ENCODE data around the gene ZBTB7A.
"Not testable (repeated sequence)": the region's sequence is repeated elsewhere in the genome, so short reads cannot be mapped to it uniquely, and the experiment has no call there.

The ZBTB7A gene

DNA sequence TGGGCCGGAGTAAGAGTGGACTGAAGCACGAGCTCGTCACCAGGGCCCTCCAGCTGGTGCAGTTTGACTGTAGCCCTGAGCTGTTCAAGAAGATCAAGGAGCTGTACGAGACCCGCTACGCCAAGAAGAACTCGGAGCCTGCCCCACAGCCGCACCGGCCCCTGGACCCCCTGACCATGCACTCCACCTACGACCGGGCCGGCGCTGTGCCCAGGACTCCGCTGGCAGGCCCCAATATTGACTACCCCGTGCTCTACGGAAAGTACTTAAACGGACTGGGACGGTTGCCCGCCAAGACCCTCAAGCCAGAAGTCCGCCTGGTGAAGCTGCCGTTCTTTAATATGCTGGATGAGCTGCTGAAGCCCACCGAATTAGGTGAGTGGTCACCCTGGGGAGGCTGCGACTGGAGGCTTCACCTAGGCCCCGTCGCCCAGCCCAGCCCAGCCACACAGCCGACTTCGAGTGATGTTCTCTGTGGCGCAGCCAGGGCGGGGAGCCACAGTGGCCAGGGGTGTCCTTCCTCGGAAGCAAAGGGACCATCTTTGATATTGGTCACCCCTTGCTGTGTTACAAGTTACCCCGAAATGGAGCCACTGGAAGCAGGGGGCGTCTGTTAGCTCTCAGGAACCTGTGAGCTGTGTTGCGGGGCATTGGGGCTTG is 53.6 kb downstream of the ZBTB7A start:
- no peak overlapping the region for H3K4me3 ChIP-seq (ENCODE audit: low read depth, low read length)
- no peak for TF ChIP-seq CTCF (IDR thresholded peaks at IDR 0.05; ENCODE audit: low read depth, low read length, missing control alignments)
- in situ Hi-C loops (cut with HindIII; ENCODE audit: low sequenced_read_pairs): no loop called here
- no peak for DNase-seq (ENCODE audit: low read depth)

DNA sequence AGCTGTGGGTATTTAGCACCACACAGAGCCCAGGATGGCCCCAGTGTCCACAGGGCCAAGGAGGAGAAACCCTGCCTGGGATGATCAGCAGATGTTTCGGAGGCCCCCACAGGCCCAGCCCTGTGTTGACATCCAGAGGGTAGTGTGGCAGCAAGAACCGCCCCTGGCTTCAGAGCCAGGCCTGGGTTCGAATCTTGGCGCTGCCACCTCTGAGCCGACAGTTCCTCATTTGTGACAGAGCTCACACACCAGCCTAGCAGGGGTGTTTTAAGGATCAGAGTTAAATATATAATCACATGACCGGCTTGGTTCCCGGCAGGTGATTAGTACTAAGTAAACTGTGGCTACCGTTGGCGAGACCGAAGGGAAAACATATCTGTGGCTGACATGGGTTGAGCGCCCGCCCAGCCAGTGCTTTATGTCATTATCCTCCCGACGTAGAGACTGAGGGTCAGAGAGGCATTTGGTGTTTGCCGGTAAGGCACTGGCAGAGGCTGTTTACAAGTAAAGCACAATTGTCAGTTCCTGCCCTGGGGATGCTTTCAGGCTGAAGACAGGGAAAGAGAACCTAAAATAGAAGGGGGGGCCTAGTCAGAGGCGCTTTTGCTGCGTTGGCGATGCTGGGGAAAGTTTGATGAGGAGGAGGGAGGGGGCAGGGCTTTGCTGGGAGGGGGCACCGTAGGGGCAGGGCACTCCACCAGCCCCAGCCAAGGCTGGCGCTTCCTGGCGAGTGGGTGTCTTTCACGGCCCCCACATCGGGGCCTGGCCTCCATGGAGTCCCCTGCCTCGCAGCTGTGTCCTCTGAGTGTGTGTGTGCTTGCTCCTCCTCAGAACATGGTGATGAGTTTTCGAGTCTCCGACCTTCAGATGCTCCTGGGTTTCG is 54.4 kb downstream of the ZBTB7A start:
- no peak overlapping the region for H3K4me3 ChIP-seq (ENCODE audit: low read depth, low read length)
- DNase-seq (ENCODE audit: low read depth): no peak
- in situ Hi-C loops (cut with HindIII; ENCODE audit: low sequenced_read_pairs): no loop called here
- TF ChIP-seq CTCF (IDR thresholded peaks at IDR 0.05; ENCODE audit: low read depth, low read length, missing control alignments): no peak

GRCh38 chr19:4011430-4011829 is 55.3 kb downstream of the ZBTB7A start:
- DNase-seq (ENCODE audit: low read depth); in situ Hi-C loops (cut with HindIII; ENCODE audit: low sequenced_read_pairs); H3K4me3 ChIP-seq (ENCODE audit: low read depth, low read length): not testable (repeated sequence)

GRCh38 chr19:4010808-4011110 is 55.9 kb downstream of the ZBTB7A start:
- in situ Hi-C loops (cut with HindIII; ENCODE audit: low sequenced_read_pairs): no loop called here
- DNase-seq (ENCODE audit: low read depth): no peak
- no peak for TF ChIP-seq CTCF (IDR thresholded peaks at IDR 0.05; ENCODE audit: low read depth, low read length, missing control alignments)
- no peak overlapping the region for H3K4me3 ChIP-seq (ENCODE audit: low read depth, low read length)

GRCh38 chr19:4009990-4010807 is 56.5 kb downstream of the ZBTB7A start:
- no peak overlapping the region for H3K4me3 ChIP-seq (ENCODE audit: low read depth, low read length)
- DNase-seq (ENCODE audit: low read depth): no peak
- no peak for TF ChIP-seq CTCF (IDR thresholded peaks at IDR 0.05; ENCODE audit: low read depth, low read length, missing control alignments)
- in situ Hi-C loops (cut with HindIII; ENCODE audit: low sequenced_read_pairs): no loop called here

GRCh38 chr19:4007836-4008539 is 58.7 kb downstream of the ZBTB7A start:
- in situ Hi-C loops (cut with HindIII; ENCODE audit: low sequenced_read_pairs): no loop called here
- TF ChIP-seq CTCF (IDR thresholded peaks at IDR 0.05; ENCODE audit: low read depth, low read length, missing control alignments): no peak
- H3K4me3 ChIP-seq (ENCODE audit: low read depth, low read length): peak overlapping the region; percentile 90
- DNase-seq (ENCODE audit: low read depth): no peak
